Fibroblast of pulmonary artery (primary cell): ENCODE measurements around the gene LRRC63.

Experiments used
- DNase-seq: peaks from one replicate; pipeline ENCODE4 v3.0.0-alpha.2; 2010; ENCODE audit warnings: low read depth
- H3K4me3 ChIP-seq: replicated peaks from 2 replicates; pipeline ENCODE4 v1.5.1; 2011; ENCODE audit warnings: low read depth, mild to moderate bottlenecking, control low read depth, low read length, moderate library complexity
- CTCF ChIP-seq: IDR thresholded peaks from 2 replicates; pipeline ENCODE4 v1.5.1; 2011; ENCODE audit warnings: mild to moderate bottlenecking, control low read depth, low read length, inconsistent platforms; ENCODE audit errors: missing control alignments

The LRRC63 gene

DNA sequence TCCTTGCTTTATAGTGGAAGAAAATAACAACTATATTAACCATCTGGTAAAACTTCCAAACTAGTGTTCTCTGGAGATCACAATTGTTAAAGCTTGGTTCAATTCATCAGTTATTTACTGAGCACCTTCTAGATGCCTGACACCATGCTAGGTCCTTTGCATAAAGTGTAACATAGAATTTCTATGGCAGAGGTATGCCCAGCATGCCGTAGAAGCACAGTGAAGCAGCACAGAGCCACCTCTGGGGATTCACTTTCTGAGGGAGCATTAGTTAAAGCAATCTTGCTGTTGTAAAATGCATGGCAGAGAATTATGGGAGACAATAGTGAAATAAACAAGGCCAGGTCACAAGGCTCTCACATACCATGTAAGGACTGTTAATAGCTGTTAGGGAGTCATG is 75.2 kb downstream of the LRRC63 start:
- TF ChIP-seq CTCF: no peak
- no peak for DNase-seq
- no peak overlapping the region for H3K4me3 ChIP-seq

- peak; percentile 88 for TF ChIP-seq CTCF
- peak; percentile 65 for DNase-seq
- no peak overlapping the region for H3K4me3 ChIP-seq
Observed at GRCh38 chr13:46288570-46289259, 77.0 kb downstream of the LRRC63 start.

- no peak for TF ChIP-seq CTCF
- no peak overlapping the region for H3K4me3 ChIP-seq
Observed at GRCh38 chr13:46289260-46289955, 77.7 kb downstream of the LRRC63 start.

DNA sequence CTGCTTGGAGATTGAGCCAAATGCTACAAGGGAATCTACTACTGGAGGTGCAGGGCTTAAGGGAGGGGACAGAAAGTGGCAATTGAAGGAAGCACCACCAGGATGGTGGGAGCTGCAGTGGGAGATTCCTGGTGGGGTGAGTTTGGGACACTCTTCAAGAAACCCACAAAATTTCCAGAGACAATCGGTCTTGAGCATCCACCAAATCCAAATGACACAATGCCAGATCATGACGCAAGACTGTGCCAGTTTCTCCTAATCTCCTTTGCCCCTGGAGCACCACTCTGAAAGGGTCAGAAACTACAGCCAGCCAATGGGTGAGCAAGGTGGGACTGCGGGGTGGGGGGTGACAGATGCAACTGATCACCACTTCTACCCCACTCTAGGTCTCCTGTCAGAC is 78.7 kb downstream of the LRRC63 start:
- DNase-seq: no peak
- no peak overlapping the region for H3K4me3 ChIP-seq
- no peak for TF ChIP-seq CTCF

More at GRCh38 chr13:46289260-46289955, 77.7 kb downstream of the LRRC63 start:
- no peak for DNase-seq

DNA sequence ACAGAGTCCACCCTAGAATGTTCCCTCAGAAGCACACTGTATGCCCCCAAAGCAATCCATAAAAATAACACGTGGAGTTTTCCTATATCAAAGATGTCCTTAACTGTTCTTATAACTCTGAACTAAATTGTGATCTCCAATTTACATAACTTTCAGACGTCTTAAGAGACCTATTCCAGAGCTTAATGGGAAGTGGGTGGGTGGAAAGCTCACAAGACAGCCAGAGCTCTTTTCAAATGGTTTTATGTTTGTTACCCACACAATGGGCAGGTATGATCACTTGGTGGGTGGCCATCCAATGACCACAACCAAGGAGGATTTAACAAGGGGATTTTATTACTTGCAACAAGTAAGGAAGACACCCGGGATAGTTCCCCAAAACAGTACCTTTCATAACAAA is 81.7 kb downstream of the LRRC63 start:
- TF ChIP-seq CTCF: no peak
- no peak for DNase-seq
- H3K4me3 ChIP-seq: no peak overlapping the region

GRCh38 chr13:46295491-46296114 is 83.9 kb downstream of the LRRC63 start:
- DNase-seq: peak; percentile 91
- no peak for TF ChIP-seq CTCF
- no peak overlapping the region for H3K4me3 ChIP-seq
